Naive thymus-derived CD4-positive, alpha-beta T cell (primary cell): Measurements from ENCODE around the gene FLT3. TPM values are rescaled to one million over a fixed set of nuclear protein-coding genes. Genes with fewer than 3 reads are reported as not detected.

ENCODE experiments used
- ATAC-seq: fragments of 150-1000 bp; cut with Tn5 transposase; 2 replicates; pipeline ENCODE4 v1.10.0; 2021; ENCODE audit warnings: mild to moderate bottlenecking, moderate library complexity
- CTCF ChIA-PET: fragments of 350-600 bp; sonication (Branson Sonifier 250); formaldehyde crosslinking; loops from one replicate; lab custom pipeline; 2021; ENCODE audit warnings: antibody characterized with exemption; lab: Charles Lee
- POLR2A ChIA-PET: fragments of 350-600 bp; sonication (Branson Sonifier 250); formaldehyde crosslinking; loops from one replicate; lab custom pipeline; 2021; ENCODE audit warnings: antibody characterized with exemption, inconsistent platforms; lab: Charles Lee
- DNase-seq, 9 donors: peaks; one replicate each; pipeline versions ENCODE4 v3.0.0 to v3.0.0-alpha.2; 2020 to 2022; ENCODE audit warnings: mixed read lengths in 1 of 9
- H3K27ac ChIP-seq: one replicate; pipeline ENCODE4 v1.7.0; 2013; ENCODE audit warnings: mild to moderate bottlenecking, low read depth, low read length, moderate library complexity
- H3K27me3 ChIP-seq, 2 donors: one replicate each; pipeline ENCODE4 v1.7.0; 2013; ENCODE audit warnings: low read length in 2 of 2, mild to moderate bottlenecking in 2 of 2, moderate library complexity in 2 of 2; ENCODE audit not compliant: control insufficient read depth in 2 of 2, insufficient read depth in 2 of 2
- H3K36me3 ChIP-seq, 3 experiments: 1 replicate in 2 of 3; 2 replicates in 1 of 3; pipeline ENCODE4 v1.7.0; 2013; ENCODE audit warnings: low read length in 3 of 3, mild to moderate bottlenecking in 3 of 3, moderate library complexity in 1 of 3; ENCODE audit not compliant: insufficient read depth in 3 of 3, control insufficient read depth in 2 of 3
- H3K4me1 ChIP-seq, 2 donors: one replicate each; pipeline ENCODE4 v1.7.0; 2013; ENCODE audit warnings: low read length in 2 of 2, mild to moderate bottlenecking in 2 of 2, moderate library complexity in 1 of 2; ENCODE audit not compliant: control insufficient read depth in 2 of 2, insufficient read depth in 2 of 2
- H3K4me3 ChIP-seq: 2 replicates; pipeline ENCODE4 v1.7.0; 2013; ENCODE audit warnings: mild to moderate bottlenecking, low read length
- H3K9me3 ChIP-seq, 3 experiments: 1 replicate in 2 of 3; 2 replicates in 1 of 3; pipeline ENCODE4 v1.7.0; 2013; ENCODE audit warnings: low read length in 3 of 3; ENCODE audit not compliant: control insufficient read depth in 2 of 3
- H3K27ac Mint-ChIP-seq, 9 donors: one replicate each; pipeline ENCODE4 v1.8.0; 2020 to 2022; ENCODE audit warnings: mixed read lengths in 9 of 9, mild to moderate bottlenecking in 8 of 9, moderate library complexity in 5 of 9, inconsistent platforms in 2 of 9
- H3K27me3 Mint-ChIP-seq, 5 donors: one replicate each; pipeline ENCODE4 v1.8.0; 2021 to 2022; ENCODE audit warnings: mixed read lengths in 5 of 5, mild to moderate bottlenecking in 1 of 5
- H3K36me3 Mint-ChIP-seq, 5 donors: one replicate each; pipeline ENCODE4 v1.8.0; 2020 to 2022; ENCODE audit warnings: mixed read lengths in 5 of 5, mild to moderate bottlenecking in 3 of 5, inconsistent platforms in 1 of 5
- H3K4me1 Mint-ChIP-seq, 7 donors: one replicate each; pipeline ENCODE4 v1.8.0; 2020 to 2022; ENCODE audit warnings: mixed read lengths in 7 of 7, mild to moderate bottlenecking in 3 of 7, inconsistent platforms in 1 of 7
- H3K4me3 Mint-ChIP-seq, 10 donors: one replicate each; pipeline ENCODE4 v1.8.0; 2020 to 2022; ENCODE audit warnings: mild to moderate bottlenecking in 10 of 10, mixed read lengths in 10 of 10, moderate library complexity in 6 of 10, inconsistent platforms in 2 of 10
- H3K9me3 Mint-ChIP-seq, 11 donors: one replicate each; pipeline ENCODE4 v1.8.0; 2020 to 2022; ENCODE audit warnings: mixed read lengths in 11 of 11, mild to moderate bottlenecking in 4 of 11, inconsistent platforms in 1 of 11, moderate library complexity in 1 of 11
- intact Hi-C, 2 donors: fragments of 100-400 bp; cut with micrococcal nuclease; formaldehyde crosslinking; loops; one replicate each; pipeline ENCODE4 v1.15.1; 2023
- polyA plus RNA-seq, 2 donors: library from polyadenylated mRNA; unstranded; fragments of 300-500 nt; fragmentation: Illumina TruSeq; gene quantifications; one replicate each; pipeline ENCODE4 v1.2.3, GENCODE V29; 2021
- total RNA-seq, 6 experiments: library from RNA in 5 of 6; stranded (reverse) in 5 of 6; gene quantifications; 1 replicate in 5 of 6; 2 replicates in 1 of 6; pipeline ENCODE4 v1.2.3 and lab custom pipeline; 2021 to 2026

Gene FLT3
- total and polyA plus RNA-seq, 7 experiments from 2014 or later = 0.77 to 3.4 TPM; not detected in 5

DNA sequence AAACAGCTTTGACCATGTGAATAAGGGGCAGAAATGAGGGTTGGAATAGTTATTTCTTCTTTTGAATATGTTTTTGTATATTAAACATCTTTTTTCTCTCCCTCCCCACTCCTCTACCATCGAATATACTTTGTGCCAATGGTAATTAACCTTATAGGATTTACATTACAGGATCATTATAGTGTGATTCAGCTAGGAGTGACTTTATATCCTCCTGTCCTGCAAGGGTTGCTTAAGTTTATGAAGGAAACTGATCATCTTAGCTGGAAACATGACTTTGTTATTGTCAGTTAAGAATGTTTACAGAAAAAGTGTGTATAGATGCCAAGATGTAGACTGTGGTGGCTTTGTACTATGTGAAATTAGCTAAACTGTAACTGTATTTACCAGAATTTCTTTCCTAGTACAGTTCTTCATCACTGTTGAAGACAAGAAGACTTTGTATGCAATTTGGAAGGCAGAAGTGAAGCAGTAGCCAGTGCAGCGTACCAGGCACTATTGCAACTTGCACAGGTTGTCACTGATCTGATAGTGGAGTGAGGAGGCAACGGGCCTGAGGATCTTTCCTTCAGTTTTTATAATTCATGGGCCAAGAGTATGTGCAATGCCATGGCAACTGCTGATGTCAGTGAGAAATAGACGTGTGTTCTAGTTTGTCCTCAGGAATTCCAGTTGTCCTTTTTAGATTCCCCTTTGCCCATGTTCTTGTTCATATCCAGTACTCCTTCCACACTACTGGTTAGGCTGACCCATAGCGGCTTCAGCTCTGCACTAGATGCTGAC is 29.7 kb upstream of the FLT3 start:
- H3K27me3 ChIP-seq = no peaks in the 10 kb centered on the region
- Mint-ChIP-seq H3K4me1 (no peaks in the 10 kb centered on the region), H3K27me3 (peaks cover 0 to 10% (median 0%) of the 10 kb centered on the region in 5 donors), H3K9me3 (no peaks in the 10 kb centered on the region), H3K4me3 (no peak overlapping the region), H3K36me3 (no peaks in the 10 kb centered on the region), H3K27ac (no peak overlapping the region)
- no peaks in the 10 kb centered on the region for H3K9me3 ChIP-seq
- no peaks in the 10 kb centered on the region for H3K36me3 ChIP-seq
- intact Hi-C loops = loop anchor here in 1 of 2 donors (10.0 kb wide), 1 partner anchor 1945 kb away; no protein-coding TSS in a partner anchor
- ChIA-PET CTCF (no interaction called here), POLR2A (interaction anchor here (0.9 kb wide), 1 partner anchor 8 kb away, joined by 5 read pairs; the partner anchor contains the start of gene PAN3)
- no peak overlapping the region for H3K4me3 ChIP-seq
- no peak overlapping the region for H3K27ac ChIP-seq
- ATAC-seq (no peak), DNase-seq (no peak)
- H3K4me1 ChIP-seq = no peaks in the 10 kb centered on the region

GRCh38 chr13:28128926-28129325 is 28.6 kb upstream of the FLT3 start:
- ChIA-PET CTCF (no interaction called here), POLR2A (no interaction called here)
- H3K27me3 Mint-ChIP-seq = peaks cover 0 to 10% (median 0%) of the 10 kb centered on the region in 5 donors
- no peak overlapping the region for H3K27ac Mint-ChIP-seq
- no peaks in the 10 kb centered on the region for H3K4me1 Mint-ChIP-seq
- H3K27me3 ChIP-seq = no peaks in the 10 kb centered on the region
- no peaks in the 10 kb centered on the region for H3K9me3 ChIP-seq
- ATAC-seq (no peak), DNase-seq (no peak)
- no peak overlapping the region for H3K27ac ChIP-seq
- H3K4me3 Mint-ChIP-seq = no peak overlapping the region
- intact Hi-C loops = no loop called here
- no peaks in the 10 kb centered on the region for H3K9me3 Mint-ChIP-seq
- no peaks in the 10 kb centered on the region for H3K36me3 ChIP-seq
- H3K36me3 Mint-ChIP-seq = no peaks in the 10 kb centered on the region
- no peak overlapping the region for H3K4me3 ChIP-seq
- no peaks in the 10 kb centered on the region for H3K4me1 ChIP-seq

GRCh38 chr13:28128030-28128429 is 27.7 kb upstream of the FLT3 start:
- Histone ChIP-seq H3K27ac (no peak overlapping the region), H3K4me1 (no peaks in the 10 kb centered on the region), H3K36me3 (no peaks in the 10 kb centered on the region), H3K9me3 (no peaks in the 10 kb centered on the region), H3K4me3 (no peak overlapping the region), H3K27me3 (no peaks in the 10 kb centered on the region)
- Mint-ChIP-seq H3K36me3 (no peaks in the 10 kb centered on the region), H3K4me3 (no peak overlapping the region), H3K9me3 (no peaks in the 10 kb centered on the region), H3K27me3 (peaks cover 0 to 10% (median 0%) of the 10 kb centered on the region in 5 donors), H3K4me1 (no peaks in the 10 kb centered on the region), H3K27ac (no peak overlapping the region)
- ChIA-PET CTCF (interaction anchor here (0.7 kb wide), 1 partner anchor 15 kb away, joined by 3 read pairs; no protein-coding TSS in a partner anchor), POLR2A (no interaction called here)
- ATAC-seq (no peak), DNase-seq (no peak)
- intact Hi-C loops = no loop called here

GRCh38 chr13:28121224-28121623 is 20.8 kb upstream of the FLT3 start:
- peaks cover 3 to 16% (median 6%) of the 10 kb centered on the region in 5 donors for H3K27me3 Mint-ChIP-seq

DNA sequence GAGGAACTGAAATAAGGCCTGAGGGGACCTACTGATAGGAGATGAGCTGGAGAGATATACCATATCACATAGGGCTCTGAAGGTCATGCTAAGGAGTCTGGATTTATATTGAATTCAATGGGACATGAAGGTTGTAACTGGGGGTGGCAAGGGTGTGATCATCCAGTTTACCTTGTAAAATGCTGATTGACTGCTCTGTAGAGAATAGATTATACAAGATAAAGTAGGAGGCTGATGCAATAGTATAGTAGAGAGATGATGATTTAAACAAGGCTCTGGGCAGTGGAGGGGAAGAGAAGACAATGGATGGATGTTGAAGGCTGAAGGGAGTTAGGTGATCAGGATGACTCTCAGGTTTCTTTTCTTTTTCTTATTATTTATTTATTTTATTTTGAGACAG is 19.9 kb upstream of the FLT3 start:
- intact Hi-C loops = no loop called here
- H3K27ac Mint-ChIP-seq = no peak overlapping the region

More at GRCh38 chr13:28121224-28121623, 20.8 kb upstream of the FLT3 start:
- Histone ChIP-seq H3K4me3 (no peak overlapping the region), H3K27ac (no peak overlapping the region), H3K9me3 (no peaks in the 10 kb centered on the region), H3K27me3 (no peaks in the 10 kb centered on the region), H3K36me3 (no peaks in the 10 kb centered on the region), H3K4me1 (no peaks in the 10 kb centered on the region)
- H3K4me3 Mint-ChIP-seq = no peak overlapping the region
- intact Hi-C loops = no loop called here
- no peak overlapping the region for H3K27ac Mint-ChIP-seq
- ATAC-seq = no peak
- peaks cover 0 to 3% (median 0%) of the 10 kb centered on the region in 5 donors for H3K36me3 Mint-ChIP-seq
- ChIA-PET CTCF (no interaction called here), POLR2A (no interaction called here)
- H3K9me3 Mint-ChIP-seq = no peaks in the 10 kb centered on the region
- no peak for DNase-seq
- peaks cover 0 to 5% (median 0%) of the 10 kb centered on the region in 7 donors for H3K4me1 Mint-ChIP-seq

GRCh38 chr13:28117689-28118377 is 17.5 kb upstream of the FLT3 start:
- CTCF ChIA-PET = no interaction called here
- no peaks in the 10 kb centered on the region for H3K4me1 ChIP-seq

More for the DNA sequence above, 19.9 kb upstream of the FLT3 start:
- CTCF ChIA-PET = no interaction called here
- H3K9me3 ChIP-seq = no peaks in the 10 kb centered on the region
- Mint-ChIP-seq H3K4me3 (no peak overlapping the region), H3K27me3 (peaks cover 3 to 20% (median 6%) of the 10 kb centered on the region in 5 donors), H3K4me1 (peaks cover 0 to 5% (median 0%) of the 10 kb centered on the region in 7 donors), H3K36me3 (peaks cover 0 to 3% (median 0%) of the 10 kb centered on the region in 5 donors), H3K9me3 (no peaks in the 10 kb centered on the region)
- H3K27ac ChIP-seq = no peak overlapping the region
- ATAC-seq (no peak), DNase-seq (no peak)
- no peaks in the 10 kb centered on the region for H3K36me3 ChIP-seq
- no peaks in the 10 kb centered on the region for H3K27me3 ChIP-seq
- no peak overlapping the region for H3K4me3 ChIP-seq
- H3K4me1 ChIP-seq = no peaks in the 10 kb centered on the region
- POLR2A ChIA-PET = no interaction called here

More at GRCh38 chr13:28117689-28118377, 17.5 kb upstream of the FLT3 start:
- H3K4me3 Mint-ChIP-seq = no peak overlapping the region
- POLR2A ChIA-PET = no interaction called here
- H3K9me3 Mint-ChIP-seq = no peaks in the 10 kb centered on the region
- DNase-seq (no peak), ATAC-seq (no peak)
- H3K36me3 ChIP-seq = no peaks in the 10 kb centered on the region
- peaks cover 0 to 5% (median 0%) of the 10 kb centered on the region in 7 donors for H3K4me1 Mint-ChIP-seq
- H3K27me3 Mint-ChIP-seq = peaks cover 3 to 20% (median 6%) of the 10 kb centered on the region in 5 donors
- H3K4me3 ChIP-seq = no peak overlapping the region
- H3K27me3 ChIP-seq = no peaks in the 10 kb centered on the region
- intact Hi-C loops = no loop called here
- H3K27ac ChIP-seq = no peak overlapping the region
- H3K27ac Mint-ChIP-seq = no peak overlapping the region
- H3K9me3 ChIP-seq = no peaks in the 10 kb centered on the region
- peaks cover 0 to 3% (median 0%) of the 10 kb centered on the region in 5 donors for H3K36me3 Mint-ChIP-seq
